NB4 (cell line): ENCODE data around the gene C11orf86.
"Not testable (repeated sequence)": the region's sequence is repeated elsewhere in the genome, so short reads cannot be mapped to it uniquely, and the experiment has no call there.

ENCODE experiments used
- DNase-seq: peaks from one replicate; pipeline ENCODE4 v3.0.0; 2010; ENCODE audit warnings: low read depth
- H3K4me3 ChIP-seq: one replicate; pipeline ENCODE4 v1.5.1; 2011; ENCODE audit warnings: mild to moderate bottlenecking, low read depth, low read length, moderate library complexity
- CTCF ChIP-seq: IDR thresholded peaks from one replicate; pipeline ENCODE4 v1.5.1; 2012; ENCODE audit warnings: low read depth, low read length
- MAX ChIP-seq: IDR thresholded peaks from 2 replicates; pipeline ENCODE4 v1.6.1; 2011; ENCODE audit warnings: low read depth, low read length
- MYC ChIP-seq: IDR thresholded peaks from 2 replicates; pipeline ENCODE4 v1.6.1; 2011; ENCODE audit warnings: low read depth, low read length
- POLR2A ChIP-seq: IDR thresholded peaks from 2 replicates; pipeline ENCODE4 v1.6.1; 2011; ENCODE audit warnings: mild to moderate bottlenecking; ENCODE audit not compliant: insufficient read length; ENCODE audit errors: extremely low read depth

C11orf86 gene

GRCh38 chr11:67001332-67001731 lies 26.2 kb downstream of the C11orf86 start:
- no peak overlapping the region for H3K4me3 ChIP-seq
- TF ChIP-seq CTCF: no peak
- no peak for TF ChIP-seq MYC
- no peak for TF ChIP-seq MAX
- TF ChIP-seq POLR2A: no peak
- DNase-seq: no peak

- no peak for DNase-seq
- H3K4me3 ChIP-seq: no peak overlapping the region
- TF ChIP-seq MAX (no peak), MYC (no peak), POLR2A (no peak), CTCF (no peak)
Measured at GRCh38 chr11:67002297-67002913, 27.3 kb downstream of the C11orf86 start.

- TF ChIP-seq MYC: no peak
- no peak overlapping the region for H3K4me3 ChIP-seq
Measured at GRCh38 chr11:67002921-67003411, 27.9 kb downstream of the C11orf86 start.

GRCh38 chr11:67005200-67005599 lies 30.1 kb downstream of the C11orf86 start:
- H3K4me3 ChIP-seq, DNase-seq: not testable (repeated sequence)

More at GRCh38 chr11:67002921-67003411, 27.9 kb downstream of the C11orf86 start:
- DNase-seq: no peak

- no peak for TF ChIP-seq CTCF
- TF ChIP-seq MAX: peak; percentile 60; the same call in 1 of the 2 replicates
- 0 out of 2 replicates have a peak, but pooled peaks have one; percentile 23 for TF ChIP-seq MYC
- no peak for TF ChIP-seq POLR2A
- DNase-seq: peak; percentile 85
- H3K4me3 ChIP-seq: no peak overlapping the region
Measured at GRCh38 chr11:67006029-67006884, 31.2 kb downstream of the C11orf86 start.

GRCh38 chr11:67007126-67007525 lies 32.0 kb downstream of the C11orf86 start:
- H3K4me3 ChIP-seq: no peak overlapping the region
- no peak for TF ChIP-seq MAX
- no peak for TF ChIP-seq MYC
- no peak for TF ChIP-seq POLR2A
- TF ChIP-seq CTCF: no peak

More at GRCh38 chr11:67007126-67007525, 32.0 kb downstream of the C11orf86 start:
- no peak for DNase-seq
